ENCODE data around the gene DUSP7.

Gene DUSP7

GRCh38 chr3:52056521-52056967 lies at the start of gene DUSP7:
TSS of gene DUSP7 (minus strand) at chr3:52056571. CDS start at chr3:52056366, 205 bp downstream.
- Histone ChIP-seq H3K36me3 (ENCODE audit: insufficient read depth, low read length) (no peaks in the 10 kb centered on the region), H3K27ac (ENCODE audit: low read depth, low read length) (peak within 1 kb of the TSS; percentile 23), H2AFZ (ENCODE audit: low read length, unreplicated experiment) (peak within 1 kb of the TSS; percentile 95), H3K4me1 (ENCODE audit: control insufficient read depth, insufficient read depth, low read length, unreplicated experiment) (peaks cover 37% of the 10 kb centered on the region), H3K4me3 (ENCODE audit: low read depth, low read length) (peak within 1 kb of the TSS; percentile 80), H3K79me2 (ENCODE audit: control insufficient read depth, insufficient read depth, low read length, unreplicated experiment) (peaks cover 36% of the 10 kb centered on the region), H3K27me3 (ENCODE audit: insufficient read depth, low read length) (no peaks in the 10 kb centered on the region)

- Histone ChIP-seq H3K4me1 (ENCODE audit: control insufficient read depth, insufficient read depth, low read length, unreplicated experiment) (no peaks in the 10 kb centered on the region), H3K36me3 (ENCODE audit: insufficient read depth, low read length) (peaks cover 32% of the 10 kb centered on the region), H3K27me3 (ENCODE audit: insufficient read depth, low read length) (no peaks in the 10 kb centered on the region), H3K79me2 (ENCODE audit: control insufficient read depth, insufficient read depth, low read length, unreplicated experiment) (no peaks in the 10 kb centered on the region), H3K4me3 (ENCODE audit: low read depth, low read length) (no peak overlapping the region), H3K27ac (ENCODE audit: low read depth, low read length) (no peak overlapping the region), H2AFZ (ENCODE audit: low read length, unreplicated experiment) (no peak overlapping the region)
These were observed 48.6 kb upstream of the DUSP7 start for GRCh38 chr3:52104684-52105640.

GRCh38 chr3:52102934-52103333 lies 46.6 kb upstream of the DUSP7 start:
- Histone ChIP-seq H3K27ac (ENCODE audit: low read depth, low read length) (no peak overlapping the region), H3K27me3 (ENCODE audit: insufficient read depth, low read length) (no peaks in the 10 kb centered on the region), H3K79me2 (ENCODE audit: control insufficient read depth, insufficient read depth, low read length, unreplicated experiment) (no peaks in the 10 kb centered on the region), H3K4me3 (ENCODE audit: low read depth, low read length) (no peak overlapping the region), H2AFZ (ENCODE audit: low read length, unreplicated experiment) (no peak overlapping the region), H3K4me1 (ENCODE audit: control insufficient read depth, insufficient read depth, low read length, unreplicated experiment) (no peaks in the 10 kb centered on the region), H3K36me3 (ENCODE audit: insufficient read depth, low read length) (peaks cover 32% of the 10 kb centered on the region)

- peaks cover 25% of the 10 kb centered on the region for H3K36me3 ChIP-seq (ENCODE audit: insufficient read depth, low read length)
- H3K4me3 ChIP-seq (ENCODE audit: low read depth, low read length), result no peak overlapping the region
- no peak overlapping the region for H3K27ac ChIP-seq (ENCODE audit: low read depth, low read length)
- no peaks in the 10 kb centered on the region for H3K27me3 ChIP-seq (ENCODE audit: insufficient read depth, low read length)
- peaks cover 2% of the 10 kb centered on the region for H3K4me1 ChIP-seq (ENCODE audit: control insufficient read depth, insufficient read depth, low read length, unreplicated experiment)
- H3K79me2 ChIP-seq (ENCODE audit: control insufficient read depth, insufficient read depth, low read length, unreplicated experiment), result no peaks in the 10 kb centered on the region
- no peak overlapping the region for H2AFZ ChIP-seq (ENCODE audit: low read length, unreplicated experiment)
These were observed 42.6 kb upstream of the DUSP7 start for GRCh38 chr3:52099001-52099401.

GRCh38 chr3:52097851-52098507 lies 41.6 kb upstream of the DUSP7 start:
- Histone ChIP-seq H3K27me3 (ENCODE audit: insufficient read depth, low read length) (no peaks in the 10 kb centered on the region), H3K36me3 (ENCODE audit: insufficient read depth, low read length) (peaks cover 19% of the 10 kb centered on the region), H3K79me2 (ENCODE audit: control insufficient read depth, insufficient read depth, low read length, unreplicated experiment) (no peaks in the 10 kb centered on the region), H3K27ac (ENCODE audit: low read depth, low read length) (no peak overlapping the region), H3K4me1 (ENCODE audit: control insufficient read depth, insufficient read depth, low read length, unreplicated experiment) (peaks cover 12% of the 10 kb centered on the region), H3K4me3 (ENCODE audit: low read depth, low read length) (no peak overlapping the region), H2AFZ (ENCODE audit: low read length, unreplicated experiment) (no peak overlapping the region)

- H3K4me3 ChIP-seq (ENCODE audit: low read depth, low read length), result no peak overlapping the region
- no peaks in the 10 kb centered on the region for H3K79me2 ChIP-seq (ENCODE audit: control insufficient read depth, insufficient read depth, low read length, unreplicated experiment)
- no peak overlapping the region for H2AFZ ChIP-seq (ENCODE audit: low read length, unreplicated experiment)
- peaks cover 2% of the 10 kb centered on the region; the same call in 1 of the 2 replicates for H3K36me3 ChIP-seq (ENCODE audit: insufficient read depth, low read length)
- H3K27ac ChIP-seq (ENCODE audit: low read depth, low read length), result no peak overlapping the region
- no peaks in the 10 kb centered on the region for H3K27me3 ChIP-seq (ENCODE audit: insufficient read depth, low read length)
- peaks cover 23% of the 10 kb centered on the region for H3K4me1 ChIP-seq (ENCODE audit: control insufficient read depth, insufficient read depth, low read length, unreplicated experiment)
These were observed 39.8 kb upstream of the DUSP7 start for GRCh38 chr3:52095990-52096775.

GRCh38 chr3:52094571-52095485 lies 38.5 kb upstream of the DUSP7 start:
- no peak overlapping the region for H3K27ac ChIP-seq (ENCODE audit: low read depth, low read length)
- H3K36me3 ChIP-seq (ENCODE audit: insufficient read depth, low read length), result no peaks in the 10 kb centered on the region
- no peak overlapping the region for H2AFZ ChIP-seq (ENCODE audit: low read length, unreplicated experiment)
- no peaks in the 10 kb centered on the region for H3K27me3 ChIP-seq (ENCODE audit: insufficient read depth, low read length)
- H3K4me3 ChIP-seq (ENCODE audit: low read depth, low read length), result no peak overlapping the region
- H3K79me2 ChIP-seq (ENCODE audit: control insufficient read depth, insufficient read depth, low read length, unreplicated experiment), result no peaks in the 10 kb centered on the region
- peaks cover 36% of the 10 kb centered on the region for H3K4me1 ChIP-seq (ENCODE audit: control insufficient read depth, insufficient read depth, low read length, unreplicated experiment)

GRCh38 chr3:52093756-52094545 lies 37.6 kb upstream of the DUSP7 start:
- Histone ChIP-seq H3K27me3 (ENCODE audit: insufficient read depth, low read length) (no peaks in the 10 kb centered on the region), H3K36me3 (ENCODE audit: insufficient read depth, low read length) (no peaks in the 10 kb centered on the region), H2AFZ (ENCODE audit: low read length, unreplicated experiment) (no peak overlapping the region), H3K4me3 (ENCODE audit: low read depth, low read length) (no peak overlapping the region), H3K27ac (ENCODE audit: low read depth, low read length) (peak overlapping the region; percentile 32; the same call in 1 of the 2 replicates), H3K79me2 (ENCODE audit: control insufficient read depth, insufficient read depth, low read length, unreplicated experiment) (no peaks in the 10 kb centered on the region), H3K4me1 (ENCODE audit: control insufficient read depth, insufficient read depth, low read length, unreplicated experiment) (peaks cover 45% of the 10 kb centered on the region)

- Histone ChIP-seq H3K4me3 (ENCODE audit: low read depth, low read length) (no peak overlapping the region), H3K27ac (ENCODE audit: low read depth, low read length) (no peak overlapping the region), H2AFZ (ENCODE audit: low read length, unreplicated experiment) (no peak overlapping the region), H3K27me3 (ENCODE audit: insufficient read depth, low read length) (no peaks in the 10 kb centered on the region), H3K4me1 (ENCODE audit: control insufficient read depth, insufficient read depth, low read length, unreplicated experiment) (peaks cover 56% of the 10 kb centered on the region), H3K79me2 (ENCODE audit: control insufficient read depth, insufficient read depth, low read length, unreplicated experiment) (no peaks in the 10 kb centered on the region), H3K36me3 (ENCODE audit: insufficient read depth, low read length) (no peaks in the 10 kb centered on the region)
These were observed 36.5 kb upstream of the DUSP7 start for GRCh38 chr3:52092891-52093290.

Data from ACC112 (cell line).